Erythroblast (primary cell): ENCODE results near the gene KLHL10.
"Not testable (repeated sequence)": the region's sequence is repeated elsewhere in the genome, so short reads cannot be mapped to it uniquely, and the experiment has no call there.

Experiments
- DNase-seq, 2 experiments: peaks; one replicate each; lab custom pipeline; 2025; lab: John Stamatoyannopoulos, UW
- GATA1 ChIP-seq: IDR thresholded peaks from 2 replicates; pipeline ENCODE4 v1.6.1; 2011; ENCODE audit warnings: low read depth, mild to moderate bottlenecking, control low read depth, low read length, moderate library complexity
- POLR2A ChIP-seq: IDR thresholded peaks from 2 replicates; pipeline ENCODE4 v1.6.1; 2011; ENCODE audit warnings: mild to moderate bottlenecking, low read length

KLHL10 gene

DNA sequence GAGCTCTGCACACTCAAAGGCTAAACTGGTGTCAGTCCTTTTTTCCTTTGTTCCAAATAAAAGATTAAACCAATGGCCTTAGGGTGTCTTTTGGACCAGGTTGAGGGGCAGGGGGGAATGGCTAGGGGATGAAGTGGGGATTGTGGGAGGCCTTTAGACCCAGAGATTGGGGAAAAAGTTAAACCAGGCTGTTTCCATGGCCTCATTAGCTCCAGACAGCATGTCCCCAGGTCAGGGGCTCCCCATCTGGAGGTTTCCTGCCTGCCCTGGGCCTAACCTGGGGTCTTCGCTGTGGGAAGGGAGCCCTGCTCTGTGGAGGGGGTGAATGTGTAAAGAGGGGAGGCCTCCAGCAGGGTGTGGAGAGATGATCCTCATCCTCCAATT, 14.5 kb upstream of the KLHL10 start:
- no peak for DNase-seq
- TF ChIP-seq GATA1 (no peak), POLR2A (no peak)

DNA sequence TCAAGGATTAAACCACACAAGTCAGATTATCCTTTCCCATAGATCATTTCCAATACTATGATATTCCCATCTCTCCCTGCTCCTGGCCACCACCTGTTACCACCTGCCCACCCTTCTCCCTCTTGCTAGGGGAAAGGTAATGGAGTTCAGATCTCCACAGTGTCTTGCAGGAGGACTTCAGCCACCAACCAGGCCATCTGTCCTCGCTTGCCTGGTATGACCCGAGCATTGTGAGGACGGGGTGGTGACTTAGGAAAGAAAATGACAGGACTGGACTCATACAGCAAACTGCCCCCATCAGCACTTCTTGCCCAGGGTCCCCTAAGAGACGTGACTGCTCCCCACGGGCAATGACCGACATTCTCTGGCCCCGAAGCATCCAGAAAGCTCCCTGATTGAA, 14.0 kb upstream of the KLHL10 start:
- no peak for TF ChIP-seq GATA1
- TF ChIP-seq POLR2A, result no peak
- DNase-seq, result no peak

DNA sequence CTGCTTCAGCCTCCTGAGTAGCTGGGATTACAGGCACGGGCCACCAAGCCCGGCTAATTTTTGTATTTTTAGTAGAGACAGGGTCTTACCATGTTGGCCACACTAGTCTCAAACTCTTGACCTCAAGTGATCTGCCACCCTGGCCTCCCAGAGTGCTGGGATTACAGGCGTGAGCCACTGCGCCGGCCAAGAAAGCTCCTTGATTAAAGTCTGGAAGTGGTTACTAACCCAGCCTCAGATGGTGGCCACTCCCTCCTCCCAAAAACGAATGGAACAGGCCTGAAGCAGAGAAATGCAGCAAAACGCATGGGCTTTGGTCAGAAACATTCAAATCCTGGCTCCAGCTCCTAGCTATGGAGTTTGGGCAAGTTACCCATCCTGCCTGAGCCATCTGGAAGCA, 13.5 kb upstream of the KLHL10 start:
- TF ChIP-seq POLR2A (no peak), GATA1 (no peak)
- no peak for DNase-seq

DNA sequence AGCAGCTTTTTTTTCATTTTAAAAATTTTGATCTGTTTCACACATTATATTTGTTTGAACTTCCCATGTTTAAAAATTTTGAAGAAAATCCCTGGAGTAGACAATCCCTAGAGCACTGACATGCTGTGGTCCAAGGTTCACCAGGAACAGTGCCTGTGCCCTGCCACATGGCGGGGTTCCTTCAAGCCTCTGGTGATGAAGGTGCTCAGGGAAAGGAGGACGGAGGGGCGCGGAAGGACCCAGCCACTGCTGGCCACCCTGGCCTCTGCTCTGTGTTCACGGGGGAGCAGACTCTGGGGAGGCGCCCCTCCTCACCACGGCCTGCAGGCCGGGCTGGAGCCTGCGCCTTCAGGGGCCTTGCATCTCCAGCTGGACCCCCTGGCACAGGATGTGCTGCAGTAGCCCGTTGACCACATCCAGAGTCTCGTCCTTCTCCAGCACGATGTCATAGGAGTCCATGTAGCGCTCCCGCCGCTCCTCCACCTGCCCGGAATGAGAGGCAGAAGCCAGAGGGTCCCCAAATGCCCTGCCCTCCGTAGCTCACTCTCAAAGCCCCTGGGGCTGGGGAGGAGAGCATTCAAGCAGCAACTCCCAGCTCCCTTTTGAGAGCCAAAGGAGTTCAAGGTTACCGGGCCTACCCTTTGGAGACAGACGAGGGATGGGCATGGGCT, 12.3 kb upstream of the KLHL10 start:
- no peak for TF ChIP-seq GATA1
- no peak for TF ChIP-seq POLR2A
- DNase-seq, result no peak

DNA sequence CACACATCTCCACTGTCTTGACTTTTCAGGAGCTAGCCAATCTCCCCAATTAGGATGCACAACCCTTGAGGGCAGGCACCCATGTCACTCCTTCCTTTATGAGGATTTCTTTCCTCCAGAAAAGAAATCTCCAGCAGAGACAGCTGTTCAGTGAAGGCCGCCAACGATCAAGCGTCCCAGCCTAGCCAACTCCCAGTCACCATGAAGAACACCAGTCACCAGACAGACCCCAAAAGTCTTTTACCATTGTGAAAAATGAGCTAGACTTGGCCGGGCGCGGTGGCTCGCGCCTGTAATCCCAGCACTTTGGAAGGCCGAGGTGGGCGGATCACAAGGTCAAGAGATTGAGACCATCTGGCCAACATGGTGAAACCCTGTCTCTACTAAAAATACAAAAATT, 7.7 kb upstream of the KLHL10 start:
- DNase-seq, result not testable (repeated sequence)

DNA sequence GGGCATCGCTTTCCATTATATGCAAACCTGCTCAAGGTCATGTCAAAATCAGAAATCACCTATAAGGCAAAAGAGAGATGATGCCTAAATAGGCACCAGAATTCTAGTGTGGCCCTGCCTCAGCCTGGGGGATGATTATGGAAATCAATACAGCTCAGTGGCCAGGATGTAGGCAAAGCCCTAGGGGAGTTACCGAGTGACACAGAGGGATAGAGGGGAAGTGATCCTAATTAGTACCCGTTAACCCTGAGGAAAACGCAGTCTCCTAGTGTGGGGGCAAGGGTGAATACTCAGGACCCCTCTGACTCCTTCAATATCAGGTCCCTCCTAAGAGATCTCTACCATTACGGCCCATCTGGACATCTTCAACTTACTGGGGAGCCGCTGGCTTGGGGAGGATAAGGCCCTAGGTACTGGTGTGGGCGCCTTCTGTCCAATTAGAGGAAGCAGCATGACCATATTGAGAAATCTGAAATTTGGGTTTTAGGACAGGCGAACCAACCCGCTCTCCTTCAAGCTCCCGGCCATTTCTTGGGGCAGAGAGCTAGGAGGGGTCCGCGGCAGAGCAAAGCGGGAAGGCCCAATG, 2.3 kb upstream of the KLHL10 start:
- DNase-seq, result no peak
- TF ChIP-seq POLR2A (no peak), GATA1 (no peak)

DNA sequence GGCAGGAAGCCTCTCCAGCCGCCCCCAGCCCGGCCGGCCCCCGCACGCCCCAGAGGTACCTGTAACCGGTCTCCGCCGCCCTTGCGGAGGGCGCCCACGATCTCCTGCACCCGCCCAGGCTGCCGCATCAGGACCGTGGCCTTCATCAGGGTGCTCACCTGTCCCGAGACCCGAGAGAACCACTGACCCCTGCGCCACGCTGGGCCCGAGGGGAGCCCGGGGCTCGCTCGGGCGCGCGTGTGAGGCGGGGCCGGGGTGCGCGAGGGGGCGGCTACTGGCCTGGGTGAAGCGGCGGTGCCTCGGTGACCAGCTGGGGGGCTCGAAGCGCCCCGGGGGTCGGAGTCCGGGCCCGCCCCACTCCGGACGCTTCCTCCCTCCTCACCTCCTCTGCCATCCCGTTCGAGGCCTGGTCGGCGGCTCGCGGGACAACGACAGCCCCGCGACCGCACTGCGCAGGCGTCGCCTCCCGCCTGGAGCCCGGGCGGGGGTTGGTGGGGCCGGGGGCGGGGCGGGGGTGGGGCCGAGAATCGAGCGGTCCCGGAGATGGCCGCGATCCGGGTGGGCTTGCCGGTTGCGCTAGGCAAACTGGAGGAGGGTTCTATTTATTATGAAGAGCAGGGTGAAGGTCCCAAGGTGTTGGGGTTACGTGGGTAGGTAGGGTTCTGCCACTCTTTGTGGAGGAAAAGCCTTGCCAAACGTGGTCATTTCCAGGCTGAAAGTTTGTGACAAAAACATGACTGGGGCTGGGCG, 1.6 kb upstream of the KLHL10 start, which contains the start of gene NT5C3B:
Gene NT5C3B (minus strand): TSS at position 433 of the 750 bp plus-strand sequence. CDS start 39 bp downstream, at position 394.
- TF ChIP-seq POLR2A, result no peak
- no peak for TF ChIP-seq GATA1
- peak in 1 of 2 experiments; percentile 15 for DNase-seq

DNA sequence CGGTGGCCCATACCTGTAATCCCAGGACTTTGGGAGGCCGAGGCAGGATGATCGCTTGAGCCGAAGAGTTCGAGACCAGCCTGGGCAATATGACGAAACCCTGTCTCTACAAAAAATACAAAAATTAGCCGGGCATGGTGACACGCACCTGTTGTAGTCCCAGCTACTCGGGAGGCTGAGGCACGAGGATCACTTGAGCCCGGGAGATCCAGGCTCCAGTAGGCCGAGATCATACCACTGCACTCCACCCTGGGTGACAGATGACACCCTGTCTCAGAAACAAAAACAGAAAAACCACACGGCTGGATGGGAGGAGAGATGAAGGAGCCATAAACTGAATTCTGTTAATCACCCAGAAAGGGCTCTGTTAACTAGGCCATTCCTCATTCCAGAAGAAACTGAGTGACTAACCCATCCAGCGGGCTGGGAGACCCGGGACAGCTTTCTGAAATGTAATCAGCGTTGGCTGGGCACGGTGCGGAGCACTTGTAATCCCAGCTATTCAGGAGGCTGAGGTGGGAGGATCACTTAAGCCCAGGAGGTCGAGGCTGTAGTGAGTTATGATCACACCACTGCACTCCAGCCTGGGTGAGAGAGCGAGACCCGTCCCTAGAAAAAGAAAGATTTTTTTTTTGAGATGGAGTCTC, 952 bp upstream of the KLHL10 start:
- TF ChIP-seq POLR2A (no peak), GATA1 (no peak)
- DNase-seq, result no peak

DNA sequence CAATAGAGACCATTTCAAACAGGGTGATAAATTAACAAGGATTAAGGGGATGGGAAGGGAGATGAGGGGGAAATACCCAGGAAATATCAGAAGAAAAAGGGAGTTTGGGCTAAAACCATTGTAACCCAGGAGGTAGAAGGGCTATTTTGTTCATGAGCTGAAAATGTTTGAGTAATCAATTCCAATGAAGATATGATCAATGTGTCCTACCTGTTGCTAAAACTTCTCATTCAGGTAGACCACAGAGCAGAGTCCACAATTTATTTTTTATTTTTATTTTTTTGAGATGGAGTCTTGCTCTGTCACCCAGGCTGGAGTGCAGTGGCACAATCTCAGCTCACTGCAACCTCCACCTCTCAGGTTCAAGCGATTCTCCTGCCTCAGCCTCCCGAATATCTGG, 1.8 kb downstream of the KLHL10 start:
- DNase-seq, result not testable (repeated sequence)

DNA sequence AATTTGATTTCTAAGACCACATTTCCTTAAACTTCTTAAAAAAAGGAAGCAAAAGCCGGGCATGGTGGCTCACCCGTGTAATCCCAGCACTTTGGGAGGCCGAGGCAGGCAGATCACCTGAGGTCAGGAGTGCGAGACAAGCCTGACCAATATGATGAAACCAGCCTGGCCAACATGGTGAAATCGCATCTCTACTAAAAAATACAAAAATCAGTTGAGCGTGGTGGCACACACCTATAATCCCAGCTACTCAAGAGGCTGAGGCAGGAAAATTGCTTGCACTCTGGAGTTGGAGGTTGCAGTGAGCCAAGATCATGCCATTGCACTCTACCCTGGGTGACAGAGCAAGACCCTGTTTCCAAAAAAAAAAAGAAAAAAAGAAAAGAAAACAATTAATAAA, 3.2 kb downstream of the KLHL10 start:
- DNase-seq, result not testable (repeated sequence)

DNA sequence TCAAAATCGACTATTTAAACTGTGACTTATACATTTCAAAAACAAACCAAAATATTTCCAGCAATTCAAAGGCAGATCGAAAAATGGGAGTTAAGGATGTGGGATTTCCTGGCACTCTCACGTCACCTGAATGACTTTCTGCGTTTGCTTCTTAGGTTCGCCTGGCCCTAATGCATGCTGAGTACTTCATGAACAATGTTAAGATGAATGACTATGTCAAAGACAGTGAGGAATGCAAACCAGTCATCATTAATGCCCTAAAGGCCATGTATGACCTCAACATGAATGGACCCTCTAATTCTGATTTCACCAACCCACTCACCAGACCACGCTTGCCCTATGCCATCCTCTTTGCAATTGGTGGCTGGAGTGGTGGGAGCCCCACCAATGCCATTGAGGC, 7.3 kb downstream of the KLHL10 start:
- DNase-seq, result no peak
- TF ChIP-seq GATA1, result no peak
- no peak for TF ChIP-seq POLR2A

DNA sequence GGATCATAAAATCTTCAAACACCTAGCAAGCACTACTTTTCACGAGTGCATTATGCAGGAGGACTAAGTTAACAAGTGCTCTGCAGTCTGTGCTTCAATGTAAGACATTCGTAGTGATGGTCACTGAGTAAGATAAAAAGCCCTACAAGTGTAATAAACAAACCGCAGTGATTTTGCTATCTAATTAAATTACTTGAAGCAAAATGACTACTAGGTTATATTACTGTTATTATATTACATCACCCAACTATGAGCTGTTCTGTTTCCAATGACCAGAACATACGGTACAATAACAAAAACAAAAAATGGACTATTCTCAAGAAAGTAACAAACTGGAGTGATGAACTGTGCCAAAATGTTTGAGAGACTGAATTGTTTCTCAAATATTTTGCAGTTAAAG, 11.2 kb downstream of the KLHL10 start:
- DNase-seq, result no peak
- TF ChIP-seq POLR2A (no peak), GATA1 (no peak)

DNA sequence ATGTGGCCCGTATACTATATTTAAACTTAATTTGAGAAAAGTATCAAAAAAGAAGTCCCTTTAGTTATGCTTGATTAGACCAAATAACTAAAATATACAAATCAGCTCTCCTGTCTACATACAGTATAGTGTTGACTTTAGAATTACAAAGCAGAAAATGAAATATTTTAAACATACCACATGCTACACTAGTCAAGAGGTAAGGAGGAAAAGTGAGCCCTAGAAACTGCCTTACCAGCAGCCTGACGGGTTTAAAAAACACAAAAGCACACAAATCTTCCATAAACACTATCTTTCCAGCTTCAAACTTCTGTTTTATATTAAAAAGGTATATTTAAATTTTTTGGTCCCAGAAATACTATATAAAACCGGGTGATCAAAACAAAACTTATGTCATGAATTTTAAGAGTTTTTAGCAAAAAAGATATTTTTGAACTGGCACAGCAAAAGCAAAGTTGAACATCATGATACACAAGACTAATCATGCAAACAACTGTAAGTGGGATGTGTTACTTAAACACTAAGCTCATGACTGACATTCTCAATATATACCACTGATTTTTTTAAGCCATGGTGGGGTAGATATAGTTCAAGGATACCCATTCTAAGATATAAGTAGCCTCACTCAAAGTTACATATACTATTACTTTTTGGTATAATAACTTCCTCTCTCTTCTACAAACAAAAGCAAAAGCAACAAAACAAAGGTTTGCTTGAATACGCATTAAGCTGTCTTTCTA, 11.8 kb downstream of the KLHL10 start:
- TF ChIP-seq GATA1, result no peak
- TF ChIP-seq POLR2A, result no peak
- no peak for DNase-seq

DNA sequence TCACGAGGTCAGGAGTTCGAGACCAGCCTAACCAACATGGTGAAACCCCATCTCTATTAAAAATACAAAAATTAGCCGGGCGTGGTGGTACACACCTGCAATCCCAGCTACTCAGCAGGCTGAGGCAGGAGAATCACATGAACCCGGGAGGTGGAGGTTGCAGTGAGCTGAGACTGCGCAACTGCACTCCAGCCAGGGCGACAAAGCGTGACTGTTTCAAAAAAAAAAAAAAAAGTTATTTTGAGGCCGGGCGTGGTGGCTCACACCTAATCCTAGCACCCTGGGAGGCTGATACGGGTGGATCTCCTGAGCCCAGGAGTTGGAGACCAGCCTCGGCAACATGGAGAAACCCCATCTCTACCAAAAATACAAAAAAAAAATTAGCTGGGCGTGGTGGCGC, 13.8 kb downstream of the KLHL10 start:
- not testable (repeated sequence) for DNase-seq
